22Rv1 (cell line): ENCODE data around the gene SRRM1.
"Not testable (repeated sequence)": the region's sequence is repeated elsewhere in the genome, so short reads cannot be mapped to it uniquely, and the experiment has no call there.

Experiments used
- ZFX ChIP-seq: fragments of 450-650 bp; IDR thresholded peaks from 2 replicates; pipeline ENCODE4 v1.6.1; 2017; ENCODE audit warnings: antibody characterized with exemption, borderline replicate concordance
- TF ChIP-seq, protein P1 (sequence below): fragments of 450-650 bp; IDR thresholded peaks from 2 replicates; pipeline ENCODE4 v1.5.1; 2017; ENCODE audit warnings: mild to moderate bottlenecking

DNA sequence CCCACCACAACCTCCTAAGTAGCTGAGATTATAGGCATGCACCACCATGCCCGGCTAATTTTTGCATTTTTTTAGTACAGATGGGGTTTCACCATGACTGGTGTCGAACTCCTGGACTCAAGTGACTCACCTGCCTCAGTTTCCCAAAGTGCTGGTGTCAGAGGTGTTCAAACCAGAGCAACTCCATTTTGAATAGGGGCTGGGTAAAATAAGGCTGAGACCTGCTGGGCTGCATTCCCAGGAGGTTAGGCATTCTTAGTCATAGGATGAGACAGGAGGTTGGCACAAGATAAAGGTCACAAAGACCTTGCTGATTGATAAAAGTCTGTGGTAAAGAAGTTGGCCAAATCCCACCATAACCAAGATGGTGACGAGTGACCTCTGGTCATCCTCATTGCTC, 35.3 kb downstream of the SRRM1 start:
- TF ChIP-seq, protein P1, sequence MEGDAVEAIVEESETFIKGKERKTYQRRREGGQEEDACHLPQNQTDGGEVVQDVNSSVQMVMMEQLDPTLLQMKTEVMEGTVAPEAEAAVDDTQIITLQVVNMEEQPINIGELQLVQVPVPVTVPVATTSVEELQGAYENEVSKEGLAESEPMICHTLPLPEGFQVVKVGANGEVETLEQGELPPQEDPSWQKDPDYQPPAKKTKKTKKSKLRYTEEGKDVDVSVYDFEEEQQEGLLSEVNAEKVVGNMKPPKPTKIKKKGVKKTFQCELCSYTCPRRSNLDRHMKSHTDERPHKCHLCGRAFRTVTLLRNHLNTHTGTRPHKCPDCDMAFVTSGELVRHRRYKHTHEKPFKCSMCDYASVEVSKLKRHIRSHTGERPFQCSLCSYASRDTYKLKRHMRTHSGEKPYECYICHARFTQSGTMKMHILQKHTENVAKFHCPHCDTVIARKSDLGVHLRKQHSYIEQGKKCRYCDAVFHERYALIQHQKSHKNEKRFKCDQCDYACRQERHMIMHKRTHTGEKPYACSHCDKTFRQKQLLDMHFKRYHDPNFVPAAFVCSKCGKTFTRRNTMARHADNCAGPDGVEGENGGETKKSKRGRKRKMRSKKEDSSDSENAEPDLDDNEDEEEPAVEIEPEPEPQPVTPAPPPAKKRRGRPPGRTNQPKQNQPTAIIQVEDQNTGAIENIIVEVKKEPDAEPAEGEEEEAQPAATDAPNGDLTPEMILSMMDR: not testable (repeated sequence)
- not testable (repeated sequence) for TF ChIP-seq ZFX
